ENCODE measurements around the gene RRP1B. TPM values are rescaled to one million over a fixed set of nuclear protein-coding genes. Genes with fewer than 3 reads are reported as not detected.

Gene RRP1B
- total and polyA plus RNA-seq, 9 of the 15 experiments (the other 6 are each of a cell fraction or from before 2014, with no cell fraction given): 6.8 to 66.6 (median 41.9) TPM

GRCh38 chr21:43718872-43719747 lies 59.8 kb downstream of the RRP1B start, which contains the start of gene PDXK (continued):
- TF ChIP-seq ZNF785 (CRISPR knock-in tag; IDR thresholded peaks at IDR 0.05) (no peak), KHSRP (IDR thresholded peaks at IDR 0.05) (no peak), CREBBP (IDR thresholded peaks at IDR 0.05; ENCODE audit: low read depth, low read length) (no peak), RERE (CRISPR knock-in tag; IDR thresholded peaks at IDR 0.05; ENCODE audit: borderline replicate concordance) (no peak), BCL6 (CRISPR knock-in tag; IDR thresholded peaks at IDR 0.05) (no peak), PPARD (CRISPR knock-in tag; IDR thresholded peaks at IDR 0.05) (no peak), ELK3 (CRISPR knock-in tag; IDR thresholded peaks at IDR 0.05) (no peak), CBFA2T3 (IDR thresholded peaks at IDR 0.05) (no peak), FOSL1 (tag; conservative IDR thresholded peaks at IDR 0.05) (peak; percentile 54; the same call in 1 of the 2 replicates), ZNF79 (CRISPR knock-in tag; IDR thresholded peaks at IDR 0.05; ENCODE audit: low read depth) (no peak), ELF1 (tag; IDR thresholded peaks at IDR 0.05) (0 out of 2 replicates have a peak, but pooled peaks have one; percentile 52), FOXP1 (CRISPR knock-in tag; IDR thresholded peaks at IDR 0.05) (peak; percentile 92; the same call in 1 of the 2 replicates), MBD1 (CRISPR knock-in tag; IDR thresholded peaks at IDR 0.05) (no peak), ZNF124 (CRISPR knock-in tag; IDR thresholded peaks at IDR 0.05) (peak; percentile 67; the same call in 1 of the 2 replicates), ATF3 (IDR thresholded peaks at IDR 0.05) (peak; percentile 68), ATF3 (CRISPR knock-in tag; conservative IDR thresholded peaks at IDR 0.05) (0 out of 2 replicates have a peak, but pooled peaks have one; percentile 53), MEF2A (IDR thresholded peaks at IDR 0.05; ENCODE audit: control insufficient read depth, low read depth, low read length) (no peak), TEAD2 (tag; IDR thresholded peaks at IDR 0.05) (no peak), SMAD4 (CRISPR knock-in tag; conservative IDR thresholded peaks at IDR 0.05) (peak; percentile 61)

Measured in K562 (cell line).